Measurements from ENCODE around the gene PRPH.
"Not testable (repeated sequence)": the region's sequence is repeated elsewhere in the genome, so short reads cannot be mapped to it uniquely, and the experiment has no call there.

Gene PRPH

DNA sequence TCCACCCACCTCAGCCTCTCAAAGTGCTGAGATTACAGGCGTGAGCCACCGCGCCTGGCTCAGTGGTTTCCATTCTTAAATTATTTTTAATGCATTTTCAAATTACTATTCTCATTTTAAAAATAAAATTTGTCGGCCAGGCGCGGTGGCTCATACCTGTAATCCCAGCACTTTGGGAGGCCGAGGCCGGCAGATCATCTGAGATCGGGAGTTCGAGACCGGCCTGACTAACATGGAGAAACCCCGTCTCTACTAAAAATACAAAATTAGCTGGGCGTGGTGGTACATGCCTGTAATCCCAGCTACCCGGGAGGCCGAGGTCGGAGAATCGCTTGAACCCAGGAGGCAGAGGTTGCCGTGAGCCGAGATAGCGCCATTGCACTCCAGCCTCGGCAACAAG is 38.8 kb downstream of the PRPH start:
- not testable (repeated sequence) for DNase-seq (ENCODE audit: low read depth in 2 of 2)

DNA sequence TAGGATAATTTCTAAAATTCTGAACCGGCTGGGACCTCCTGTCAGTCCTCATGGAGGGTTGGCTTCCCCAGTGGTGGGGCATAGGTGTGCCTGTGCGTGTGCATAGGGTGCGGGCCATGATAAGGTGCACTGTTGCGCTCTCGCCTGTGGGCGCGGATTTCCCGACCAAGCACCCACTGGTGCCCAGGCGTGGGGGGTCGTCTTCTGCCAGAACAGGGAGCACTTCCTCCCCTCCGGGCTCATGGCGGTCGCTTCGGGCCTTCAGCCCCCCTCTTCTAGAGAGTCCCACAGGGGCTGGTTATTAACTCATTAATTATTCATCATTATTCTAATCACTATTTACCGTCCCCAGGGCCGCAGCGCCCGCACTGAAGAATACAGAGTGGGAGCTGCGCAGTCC is 39.3 kb downstream of the PRPH start:
- no peak for DNase-seq (ENCODE audit: low read depth in 2 of 2)

DNA sequence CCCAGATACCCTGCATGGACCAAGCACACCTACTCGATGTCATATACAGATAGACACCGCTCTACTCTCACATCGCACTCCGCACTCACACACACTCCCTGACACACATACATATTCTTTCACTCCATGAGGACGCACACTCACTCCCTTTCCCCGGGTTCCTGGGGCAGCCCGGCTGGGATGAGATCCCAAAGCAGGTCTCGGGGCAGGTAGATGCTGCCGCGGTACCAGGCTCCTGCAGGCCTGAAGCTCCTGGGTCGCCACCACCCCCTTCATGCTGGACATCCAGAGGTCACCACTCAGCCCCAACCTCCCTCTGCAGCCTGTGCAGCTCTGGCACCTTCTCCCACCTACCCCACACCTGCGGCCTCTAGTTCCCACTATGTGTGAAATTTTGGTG is 39.7 kb downstream of the PRPH start:
- no peak for DNase-seq (ENCODE audit: low read depth in 2 of 2)

DNA sequence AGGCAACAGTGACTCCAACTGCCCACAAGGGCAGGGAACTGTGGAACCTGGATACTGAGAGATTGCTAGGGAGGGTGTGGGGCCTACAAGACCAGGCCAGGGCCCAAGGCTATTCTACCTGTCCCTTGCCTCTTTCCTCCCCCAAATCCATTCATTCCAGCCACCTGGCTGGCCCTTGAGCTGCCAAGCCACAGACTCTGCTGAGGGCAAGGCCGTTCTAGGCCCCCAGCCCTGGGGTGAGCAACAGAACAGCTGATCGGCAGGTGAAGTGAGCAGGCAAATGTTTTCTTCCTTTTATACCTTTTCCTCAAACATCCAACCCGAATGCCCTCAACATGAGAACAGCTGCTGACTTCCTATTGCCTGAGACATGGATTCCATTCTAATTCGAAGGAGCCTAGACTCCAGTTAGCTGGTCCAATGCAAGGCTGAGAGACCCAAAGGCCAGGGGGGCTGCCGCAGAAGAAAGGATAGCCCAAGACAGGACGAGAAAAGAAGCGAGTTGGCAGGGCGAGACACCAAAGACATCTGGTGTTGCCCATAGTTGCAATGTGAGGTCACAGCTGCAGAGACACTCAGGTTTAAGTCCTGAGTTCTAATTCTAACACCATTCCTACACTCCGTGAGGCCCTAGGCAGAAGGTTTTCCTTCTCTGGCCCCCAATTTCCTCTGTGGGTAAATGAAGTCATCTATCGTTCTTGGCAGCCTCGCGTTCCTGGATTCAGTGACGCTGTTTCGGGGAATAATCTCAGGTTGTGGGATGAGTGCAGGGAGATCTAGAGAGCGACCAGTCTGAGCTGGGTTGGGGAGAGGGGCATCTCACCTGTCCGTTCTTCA is 40.4 kb downstream of the PRPH start:
- no peak for DNase-seq (ENCODE audit: low read depth in 2 of 2)

DNA sequence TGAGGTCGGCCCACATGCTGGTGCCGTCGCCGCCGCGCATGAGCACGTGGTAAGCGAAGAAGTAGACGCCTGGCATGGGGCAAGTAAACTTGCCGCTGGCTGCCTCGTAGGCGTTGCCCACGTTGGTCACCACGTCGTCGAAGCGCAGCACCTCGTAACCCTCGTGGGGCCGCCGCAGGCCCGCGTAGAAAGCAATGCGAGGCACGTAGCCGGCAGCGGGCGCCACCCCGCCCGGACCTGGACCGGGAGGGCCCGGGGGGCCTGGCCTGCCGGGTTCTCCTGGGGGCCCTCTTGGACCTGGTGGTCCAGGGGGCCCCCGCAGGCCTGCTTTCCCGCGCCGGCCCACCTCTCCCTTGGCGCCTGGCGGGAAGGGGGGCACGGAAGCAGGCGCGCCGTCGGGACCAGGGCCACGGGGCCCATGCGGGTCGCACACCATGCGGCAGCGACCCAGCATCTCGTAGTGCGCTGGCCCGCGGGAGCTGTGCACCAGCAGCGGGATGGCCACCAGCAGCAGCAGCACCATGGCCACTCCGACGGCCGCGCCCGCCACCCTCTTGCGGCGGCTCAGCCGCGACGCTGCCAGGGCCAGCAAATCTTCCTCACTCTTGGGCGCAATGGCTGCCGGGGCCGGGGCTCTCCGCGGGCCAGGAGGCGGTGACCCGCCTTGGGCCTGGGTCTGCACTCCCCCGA is 41.2 kb downstream of the PRPH start:
- DNase-seq (ENCODE audit: low read depth in 2 of 2), result no peak

DNA sequence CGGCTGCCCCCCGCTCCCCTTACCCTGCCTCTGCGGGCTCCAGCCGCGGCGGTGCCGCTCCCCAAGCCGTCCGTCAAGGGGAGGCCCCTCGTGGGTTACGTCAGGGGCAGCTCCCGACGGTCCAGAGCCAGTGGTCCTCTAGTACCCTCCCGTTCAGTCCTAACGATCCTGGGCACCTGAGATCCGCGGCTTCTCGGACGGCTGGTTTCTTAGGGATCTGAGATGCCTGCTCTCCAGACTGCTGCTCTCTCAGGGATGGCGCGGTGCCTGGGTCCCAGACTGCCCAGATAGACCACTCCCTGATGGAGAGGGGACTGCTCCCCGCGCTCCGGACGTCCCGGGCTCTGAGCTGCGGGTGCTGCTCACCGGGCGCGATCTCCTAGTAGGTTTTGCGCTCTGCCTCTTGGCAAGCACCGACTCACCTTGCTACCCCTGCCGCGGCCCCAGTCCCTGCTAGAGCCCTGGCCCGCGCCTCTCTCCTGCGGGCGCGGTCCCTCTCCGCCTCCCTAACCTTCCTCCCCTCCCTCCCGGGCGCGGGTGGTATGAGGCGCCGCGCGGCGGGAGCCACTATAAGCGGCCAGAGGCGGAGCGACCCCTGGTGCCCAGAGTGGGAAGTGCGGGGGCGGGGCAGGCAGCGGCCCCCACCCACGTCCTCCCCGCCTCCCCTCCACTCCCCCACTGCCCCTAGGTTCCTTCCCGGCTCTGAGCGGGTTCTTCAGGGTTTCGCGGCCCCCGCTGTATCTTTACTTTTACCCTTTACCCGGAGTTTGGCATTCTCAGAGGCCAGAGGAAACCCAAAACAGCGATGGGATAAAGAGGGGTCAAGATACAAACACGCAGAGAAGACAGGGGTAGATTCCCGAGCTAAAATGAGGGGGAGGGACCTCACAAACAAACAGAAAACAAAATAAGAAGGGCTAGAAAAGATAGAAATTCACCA is 42.0 kb downstream of the PRPH start, which contains the start of gene C1QL4:
Gene C1QL4, minus strand, starts transcription at position 544 of the 940 bp plus-strand sequence. CDS start 711 bp downstream, outside the sequence.
- DNase-seq (ENCODE audit: low read depth in 2 of 2), result peak; percentile 82 to 83

DNA sequence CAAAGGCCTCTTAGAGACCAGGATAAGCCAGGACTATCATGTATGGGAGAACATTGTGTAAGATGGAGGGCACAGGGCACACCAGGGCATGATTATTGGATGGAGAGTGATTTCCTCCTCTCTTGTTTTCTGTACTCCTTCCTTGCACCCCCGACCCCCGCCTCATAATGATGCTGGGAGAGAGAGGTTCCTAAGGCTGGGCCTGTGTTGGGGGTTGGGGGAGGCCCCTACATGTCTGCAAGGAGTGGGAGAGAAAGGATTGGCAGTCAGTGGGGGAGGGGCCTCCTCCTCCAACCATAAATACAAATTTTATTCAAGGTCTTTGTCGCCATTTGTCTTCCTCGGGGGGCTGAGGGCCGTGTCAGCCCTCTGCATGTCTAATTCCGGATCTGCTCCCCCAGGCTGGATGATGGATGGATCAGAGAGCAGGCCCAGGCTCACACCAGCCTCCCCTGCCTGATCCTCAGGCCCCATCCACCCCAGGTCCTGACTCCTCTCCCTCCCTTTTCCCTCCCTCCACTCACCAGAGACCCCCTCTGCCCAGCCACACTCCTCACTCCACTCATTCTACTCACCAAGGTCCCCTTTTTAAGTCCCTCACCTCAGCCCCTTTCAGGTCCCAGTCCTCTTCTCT is 44.0 kb downstream of the PRPH start:
- no peak for DNase-seq (ENCODE audit: low read depth in 2 of 2)

DNA sequence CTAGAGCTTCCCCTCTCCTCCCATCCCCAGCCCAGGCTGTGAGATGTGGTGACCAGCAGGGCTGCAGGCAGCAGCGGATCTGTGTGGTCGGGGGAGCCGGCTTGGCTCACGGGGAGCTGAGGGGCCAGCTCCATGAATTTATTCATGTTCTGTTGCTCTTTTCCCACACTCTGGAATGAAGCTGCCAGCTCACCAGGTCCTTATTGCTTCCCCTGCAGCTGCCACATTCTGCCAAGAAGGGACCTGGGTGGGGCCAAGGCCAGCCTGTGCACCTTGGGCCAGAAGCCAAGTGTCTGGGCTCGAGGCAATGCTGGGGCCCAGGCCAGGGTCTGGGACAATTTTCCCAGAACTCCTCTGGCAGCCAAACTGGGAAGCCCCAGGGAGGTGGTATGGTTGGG is 44.5 kb downstream of the PRPH start:
- DNase-seq (ENCODE audit: low read depth in 2 of 2), result no peak

DNA sequence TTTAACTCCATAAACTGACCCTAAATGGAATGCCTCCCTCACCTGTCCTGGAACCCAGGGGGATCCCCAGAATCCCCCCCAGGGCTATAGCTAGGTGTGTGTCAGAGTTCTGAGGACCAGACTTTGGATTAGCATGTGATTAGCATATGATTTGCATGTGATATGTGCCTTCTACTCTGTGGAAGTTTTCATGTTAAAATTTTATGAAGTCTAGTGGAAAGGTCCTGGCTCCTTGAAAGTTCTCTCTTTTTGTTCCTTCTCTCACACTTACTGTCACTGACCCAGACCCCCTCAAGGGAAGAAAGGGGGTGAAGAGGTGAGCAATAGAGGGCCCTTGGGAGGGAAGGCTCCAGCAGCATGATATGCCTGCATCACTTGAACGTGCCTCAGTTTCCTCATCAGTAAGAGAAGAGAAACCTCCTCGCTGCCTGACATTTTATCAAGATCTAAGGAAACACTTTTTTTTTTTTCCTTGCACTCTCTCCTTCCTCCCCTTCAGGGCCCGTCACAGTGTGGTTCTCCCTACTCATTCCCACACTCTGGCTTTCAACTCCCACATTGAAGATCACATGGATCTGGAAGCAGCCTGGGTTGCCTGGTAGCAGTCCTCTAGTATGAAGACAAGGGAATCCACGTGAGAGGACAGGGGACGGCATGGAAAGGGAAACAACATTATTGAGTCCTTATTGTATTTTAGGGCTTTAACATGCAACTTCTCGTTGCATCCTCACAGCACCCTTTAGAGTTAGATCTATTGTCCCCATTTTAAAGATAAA is 45.3 kb downstream of the PRPH start:
- no peak for DNase-seq (ENCODE audit: low read depth in 2 of 2)

DNA sequence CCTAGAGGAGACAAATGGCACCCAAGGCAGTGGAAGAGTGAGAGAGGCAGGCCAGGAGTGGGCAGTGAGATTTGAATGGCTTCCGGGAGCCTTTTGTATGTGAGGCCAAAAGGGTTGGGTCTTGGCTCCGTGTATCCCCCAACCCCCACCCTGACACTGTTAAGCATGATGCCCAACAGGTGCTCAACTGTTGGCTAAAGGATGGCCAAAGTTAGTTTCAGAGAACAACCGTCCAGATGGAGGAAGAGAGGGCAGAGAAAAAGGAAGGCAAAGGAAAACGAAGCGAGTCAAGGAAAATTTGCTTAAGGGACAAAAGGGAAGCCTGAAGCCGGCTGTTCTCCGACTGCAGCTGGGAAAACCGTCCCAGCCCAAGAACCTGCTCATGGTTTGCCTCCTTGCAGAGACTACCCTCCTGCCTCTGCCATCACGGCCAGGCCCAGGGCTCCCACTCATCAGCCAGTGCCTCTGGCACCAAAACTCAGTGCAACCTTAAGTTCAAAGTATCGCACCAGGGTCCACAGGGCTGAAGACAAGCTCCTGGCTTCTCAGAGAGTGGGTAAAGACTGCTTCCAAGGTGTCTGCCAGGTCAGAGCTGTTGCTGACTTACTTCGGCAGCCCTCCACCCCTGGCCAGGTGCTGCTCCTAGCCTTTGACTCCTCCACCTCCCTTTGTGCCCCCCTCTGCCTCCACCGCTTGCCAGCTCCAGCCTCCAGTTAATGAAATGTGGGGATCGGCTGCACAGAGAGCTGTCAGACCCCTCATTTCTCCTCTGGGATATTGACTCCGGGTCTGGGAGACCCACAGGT is 46.2 kb downstream of the PRPH start:
- DNase-seq (ENCODE audit: low read depth in 2 of 2), result no peak

DNA sequence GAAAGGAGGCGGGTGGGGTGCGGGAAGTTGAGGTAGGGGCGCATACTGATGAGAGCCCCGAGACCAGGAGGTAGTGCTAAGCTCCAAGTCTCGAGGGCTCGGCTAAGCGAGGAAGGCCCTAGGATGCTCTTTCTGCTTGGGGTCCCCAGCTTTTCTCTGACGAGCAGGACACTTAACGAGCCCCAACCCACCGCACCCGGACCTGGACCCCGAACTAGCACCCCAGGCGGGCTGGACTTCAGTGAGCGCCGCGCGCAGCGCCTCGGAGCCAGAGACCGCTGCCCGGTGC is 46.8 kb downstream of the PRPH start:
- DNase-seq (ENCODE audit: low read depth in 2 of 2), result no peak

DNA sequence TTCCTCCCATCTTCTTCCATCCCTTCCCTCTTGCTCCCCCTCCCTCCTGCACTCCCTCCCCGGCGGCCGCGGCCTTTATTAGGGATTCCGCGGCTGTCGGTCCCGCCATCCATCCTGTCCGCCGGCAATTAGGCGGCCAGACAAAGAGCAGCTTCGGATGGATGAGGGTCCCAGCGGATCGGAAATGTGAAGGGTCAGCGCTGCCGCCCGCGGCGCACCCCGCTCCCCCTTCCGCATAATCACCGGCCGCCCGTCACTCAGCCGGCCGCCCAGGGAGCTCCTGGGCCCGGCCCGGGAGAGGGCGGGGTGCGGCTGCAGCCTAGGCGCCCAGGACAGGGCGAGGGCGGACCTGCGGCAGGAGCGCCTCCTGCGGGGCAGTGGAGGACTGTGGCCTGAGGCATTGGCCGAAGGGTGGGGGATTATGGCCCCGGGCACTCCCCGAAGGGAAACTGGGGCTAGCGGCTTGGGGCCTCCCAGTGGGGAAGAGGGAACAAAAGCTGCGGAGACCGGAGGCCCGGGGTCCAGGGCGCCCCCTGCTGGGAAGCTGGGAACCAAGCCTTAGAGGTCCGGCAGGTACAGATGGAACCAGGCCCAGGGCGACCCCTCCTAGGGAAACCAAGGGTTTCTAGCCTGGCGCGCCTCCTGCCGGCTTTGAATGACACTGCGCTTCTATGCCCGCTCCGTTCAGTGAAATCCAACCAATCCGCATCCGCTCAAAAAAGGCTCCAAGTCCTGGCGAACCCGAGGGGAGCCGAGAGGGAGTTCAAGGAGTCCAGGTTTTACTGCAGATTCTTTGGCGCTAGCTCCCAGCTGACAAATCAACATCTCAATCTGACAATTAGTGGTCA is 47.3 kb downstream of the PRPH start:
- peak; percentile 42 to 45 for DNase-seq (ENCODE audit: low read depth in 2 of 2)

DNA sequence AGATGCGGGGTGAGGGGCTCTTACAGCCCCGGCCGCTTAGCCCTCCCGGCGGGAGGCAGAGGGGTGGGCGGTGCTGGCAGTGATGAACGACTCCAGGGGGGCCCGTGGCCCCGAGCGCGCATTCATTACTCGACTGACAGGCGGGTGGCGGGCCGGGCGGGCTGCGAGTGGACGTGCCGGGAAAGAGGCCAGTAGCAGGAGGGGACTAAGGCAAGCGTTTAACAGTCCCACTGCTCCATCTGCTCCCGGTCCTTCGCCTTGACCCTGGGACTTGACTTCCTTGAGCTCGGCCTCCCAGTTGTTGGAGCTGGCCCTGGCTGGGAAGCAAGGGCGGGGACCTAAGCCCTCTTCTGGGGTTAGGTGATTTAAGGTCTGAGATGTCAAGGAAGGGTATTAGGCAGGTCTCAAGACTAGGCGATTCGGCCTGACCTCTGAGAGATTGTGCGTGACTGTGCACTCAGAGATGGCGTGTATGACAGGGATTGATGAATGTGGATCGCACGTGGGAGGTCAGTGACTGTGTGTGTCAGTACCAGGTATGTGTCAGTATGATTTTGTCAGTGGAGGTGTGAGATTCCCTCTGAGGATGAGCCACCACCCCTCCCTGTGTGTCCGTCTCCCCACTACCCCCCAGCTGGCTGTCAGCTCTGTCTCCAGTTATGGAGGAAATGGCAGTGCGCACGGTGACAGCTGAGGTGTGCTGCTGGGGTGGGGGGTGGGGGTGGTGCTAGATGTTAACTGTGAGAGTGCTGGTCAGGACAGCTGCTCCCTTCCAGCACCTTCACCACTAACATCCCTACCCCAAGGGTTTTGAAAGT is 48.2 kb downstream of the PRPH start:
- DNase-seq (ENCODE audit: low read depth in 2 of 2), result no peak

DNA sequence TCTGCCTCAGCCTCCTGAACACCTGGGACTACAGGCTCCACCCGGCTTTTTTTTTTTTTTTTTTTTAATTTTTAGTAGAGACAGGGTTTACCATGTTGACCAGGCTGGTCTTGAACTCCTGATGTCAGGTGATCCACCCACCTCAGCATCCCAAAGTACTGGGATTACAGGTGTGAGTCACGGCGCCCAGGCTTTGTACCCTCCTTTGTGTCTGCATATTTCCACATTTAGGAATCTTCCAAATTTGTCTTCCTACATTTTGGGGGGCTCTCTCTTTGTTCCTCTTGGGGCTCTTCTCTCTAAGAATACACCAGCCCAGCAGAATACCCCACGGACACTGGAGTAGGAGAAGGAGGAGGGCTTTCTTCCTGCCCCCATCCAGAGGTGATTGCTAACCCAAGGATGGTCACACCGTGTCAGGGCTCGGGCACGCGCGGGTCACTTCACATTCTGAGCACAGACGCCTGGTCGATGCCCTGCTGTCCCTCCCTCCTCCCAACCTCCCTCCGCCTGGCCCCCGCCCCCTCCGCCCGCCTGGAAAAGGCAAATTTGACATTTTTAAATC is 49.6 kb downstream of the PRPH start:
- no peak for DNase-seq (ENCODE audit: low read depth in 2 of 2)

DNA sequence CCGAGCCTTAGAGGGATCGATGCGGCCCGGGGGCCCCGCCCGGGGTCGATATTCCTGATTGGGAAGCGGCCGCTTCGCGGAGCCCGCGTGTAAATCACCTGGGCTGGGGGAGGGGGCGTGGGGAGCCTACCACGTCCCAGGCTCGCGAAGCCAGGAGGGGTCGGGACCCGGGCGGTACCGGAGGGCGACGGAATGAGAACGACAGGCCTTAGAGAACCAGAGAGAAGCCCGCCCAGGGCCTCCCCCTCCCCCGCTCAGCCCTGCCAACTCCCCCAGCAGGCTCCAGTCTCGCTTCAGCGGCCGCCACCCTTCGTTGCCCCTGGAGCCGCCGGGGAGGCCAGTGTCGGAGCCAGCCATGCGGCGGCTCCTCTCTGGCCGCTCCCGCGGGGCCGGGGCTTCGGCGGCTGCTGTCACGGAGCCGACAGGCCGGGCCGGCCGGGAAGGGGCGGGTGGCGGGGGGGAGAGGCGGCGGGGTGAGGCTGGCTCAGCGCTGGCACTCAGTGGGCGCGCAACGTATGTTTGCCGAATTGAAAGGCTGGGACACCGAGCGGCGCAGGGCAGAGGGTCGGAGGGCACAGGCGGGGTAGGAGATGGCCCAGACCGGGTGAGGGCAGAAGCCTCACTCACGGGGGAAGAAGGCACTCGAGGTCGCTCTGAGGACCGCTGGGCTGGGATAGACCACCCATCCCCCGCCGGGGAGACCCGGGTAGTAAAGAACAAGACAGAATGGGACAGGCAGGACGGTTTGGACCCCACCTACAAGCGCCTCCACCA is 50.3 kb downstream of the PRPH start:
- no peak for DNase-seq (ENCODE audit: low read depth in 2 of 2)

DNA sequence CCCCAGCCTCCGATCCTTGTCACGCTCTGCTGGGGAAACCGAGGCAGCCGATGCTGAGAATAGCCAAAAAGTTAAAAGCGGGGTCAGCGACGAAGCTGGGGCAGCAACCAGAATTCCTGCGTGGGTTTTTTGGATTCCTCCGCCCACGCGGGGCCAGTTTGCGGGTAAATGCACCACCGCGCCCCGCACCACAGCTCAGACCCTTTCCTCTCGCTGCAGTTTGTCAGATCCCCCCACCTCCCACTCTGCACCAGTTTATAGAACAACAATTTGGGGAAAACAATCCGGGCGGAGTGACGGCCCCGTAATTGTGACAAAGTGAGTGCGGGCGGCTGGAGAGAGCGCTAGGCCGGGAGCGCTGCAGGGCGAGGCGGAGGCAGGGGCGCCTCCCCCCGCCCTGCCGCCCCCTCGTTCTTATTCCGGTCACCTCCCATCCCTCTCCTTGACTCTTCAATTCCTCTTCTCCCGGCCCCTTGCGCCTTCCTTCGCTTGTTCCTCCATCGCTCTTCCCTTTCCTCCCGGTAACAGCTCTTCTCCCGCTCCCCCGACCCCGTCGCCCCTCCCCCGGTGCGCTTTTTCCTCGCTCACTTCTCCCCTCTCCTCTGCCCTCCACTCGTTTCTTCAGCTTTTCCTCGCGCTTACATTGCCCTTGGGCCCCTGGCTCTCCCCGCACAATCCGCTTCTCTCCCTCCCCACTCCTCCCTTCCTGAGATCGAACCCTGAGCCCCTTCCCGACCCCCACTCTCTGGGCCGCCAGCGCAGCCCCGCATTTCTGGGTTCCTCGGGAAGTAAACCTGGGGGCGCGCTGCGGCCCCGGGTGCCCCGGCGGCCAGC is 51.1 kb downstream of the PRPH start:
- no peak for DNase-seq (ENCODE audit: low read depth in 2 of 2)
